Measurements from ENCODE around the gene UTY. TPM values are rescaled to one million over a fixed set of nuclear protein-coding genes. Genes with fewer than 3 reads are reported as not detected.

The UTY gene
- total and polyA plus RNA-seq, 2 of the 8 experiments (the other 6 are each of a cell fraction or from before 2014, with no cell fraction given) = 7.2 to 20.4 TPM

- Histone ChIP-seq H3K79me1 (ENCODE audit: low read depth, low read length) (no peaks in the 10 kb centered on the region), H3K27ac (ENCODE audit: low read depth, low read length) (no peak overlapping the region), H3K9me3 (ENCODE audit: insufficient read depth in 2 of 2, low read depth in 1 of 2, low read length in 1 of 2) (no peaks in the 10 kb centered on the region), H3K4ac (replicated peaks; ENCODE audit: insufficient read length, low read depth, low read length) (no peak overlapping the region), H3K4me3 (ENCODE audit: extremely low read depth in 1 of 4, insufficient read depth in 2 of 4, low read depth in 3 of 4, low read length in 4 of 4) (no peak overlapping the region), H3K4me2 (ENCODE audit: insufficient read depth in 1 of 2, low read depth in 2 of 2, low read length in 2 of 2) (no peak overlapping the region), H2BK5ac (ENCODE audit: low read depth, low read length) (no peak overlapping the region), H3K27me3 (replicated peaks in 1 of 4; ENCODE audit: control insufficient read depth in 3 of 4, extremely low read depth in 1 of 4, insufficient read depth in 3 of 4, low read length in 3 of 4) (no peaks in the 10 kb centered on the region), H2BK20ac (ENCODE audit: low read length) (no peak overlapping the region), H4K91ac (replicated peaks; ENCODE audit: insufficient read length, low read length) (no peak overlapping the region), H3K14ac (ENCODE audit: insufficient read length) (no peak overlapping the region), H2BK120ac (replicated peaks; ENCODE audit: low read depth, low read length) (no peak overlapping the region), H3K79me2 (ENCODE audit: control insufficient read depth in 1 of 2, insufficient read depth in 2 of 2, low read length in 2 of 2) (peaks cover 0 to 56% of the 10 kb centered on the region in 2 experiments; a peak in 2 of 4 replicates), H3K36me3 (ENCODE audit: control insufficient read depth in 2 of 4, insufficient read depth in 4 of 4, low read length in 3 of 4) (peaks cover 0 to 7% (median 0%) of the 10 kb centered on the region in 4 experiments; a peak in 2 of 8 replicates), H3K4me1 (replicated peaks in 1 of 4; ENCODE audit: control insufficient read depth in 3 of 4, insufficient read depth in 4 of 4, low read length in 3 of 4) (no peaks in the 10 kb centered on the region), H2AK5ac (ENCODE audit: low read depth, low read length) (no peak overlapping the region), H3K23me2 (ENCODE audit: low read depth, low read length) (no peaks in the 10 kb centered on the region), H2BK15ac (ENCODE audit: low read length) (no peak overlapping the region), H4K20me1 (replicated peaks in 1 of 2; ENCODE audit: control insufficient read depth in 1 of 2, insufficient read depth in 2 of 2, low read length in 2 of 2) (peaks cover 0 to 3% of the 10 kb centered on the region in 2 experiments), H4K8ac (ENCODE audit: extremely low read depth, insufficient read depth, low read length) (no peak overlapping the region), H4K5ac (ENCODE audit: insufficient read length, low read depth, low read length) (no peak overlapping the region), H2AFZ (ENCODE audit: low read length) (no peak overlapping the region), H2BK12ac (ENCODE audit: low read depth, low read length) (no peak overlapping the region), H3K18ac (ENCODE audit: extremely low read depth, low read length) (no peak overlapping the region), H3K9ac (replicated peaks in 1 of 4; ENCODE audit: extremely low read depth in 1 of 4, low read depth in 3 of 4, low read length in 3 of 4) (no peak overlapping the region), H3K56ac (replicated peaks; ENCODE audit: insufficient read length, low read depth, low read length) (no peak overlapping the region), H3K23ac (ENCODE audit: insufficient read length) (no peak overlapping the region)
- FAIRE-seq (no peak), DNase-seq (ENCODE audit: low read depth in 1 of 2, low spot score in 2 of 2) (no peak)
- WGBS, 2 experiments (ENCODE audit: extremely low coverage in 1 of 2, insufficient coverage in 1 of 2, insufficient read length in 1 of 2, insufficient replicate concordance in 2 of 2, low coverage in 1 of 2, low lambda C conversion rate in 2 of 2, missing lambda C conversion rate in 1 of 2) = 92% methylated on average over 4 of the region's 11 CpGs; no CpG with 5 or more reads in 1 of the 2 experiments
- no peak for TF ChIP-seq EP300 (IDR thresholded peaks at IDR 0.05; ENCODE audit: borderline replicate concordance in 1 of 2, low read depth in 2 of 2, low read length in 2 of 2)
- TF ChIP-seq SP4 (IDR thresholded peaks at IDR 0.05; ENCODE audit: low read length) = no peak
- TF ChIP-seq SP1 (IDR thresholded peaks at IDR 0.05; ENCODE audit: low read depth, low read length) = no peak
- POLR2A ChIA-PET (ENCODE audit: partially characterized antibody) = interaction anchor here (0.8 to 1.2 kb wide), 3 partner anchors 9 to 254 kb away, joined by 3 read pairs; no protein-coding TSS in a partner anchor
- CTCF ChIA-PET (ENCODE audit: partially characterized antibody) = no interaction called here
These were observed 29.2 kb downstream of the UTY start for GRCh38 chrY:13450596-13451130.

Measured in H1 (cell line).